HG03342 (cell line): Measurements from ENCODE around the gene STAP2.
"Not testable (repeated sequence)": the region's sequence is repeated elsewhere in the genome, so short reads cannot be mapped to it uniquely, and the experiment has no call there.

Experiments used
- ATAC-seq: cut with Tn5 transposase; IDR thresholded peaks from one replicate; pipeline ENCODE4 v1.9.1; 2021; ENCODE audit warnings: mild to moderate bottlenecking, moderate library complexity; ENCODE audit not compliant: unreplicated experiment

The STAP2 gene

GRCh38 chr19:4302243-4302640 lies 36.4 kb downstream of the STAP2 start, which contains the start of gene TMIGD2:
Gene TMIGD2, minus strand, starts transcription at chr19:4302389. Its CDS starts 4 bp downstream, at chr19:4302385.
- no peak for ATAC-seq

DNA sequence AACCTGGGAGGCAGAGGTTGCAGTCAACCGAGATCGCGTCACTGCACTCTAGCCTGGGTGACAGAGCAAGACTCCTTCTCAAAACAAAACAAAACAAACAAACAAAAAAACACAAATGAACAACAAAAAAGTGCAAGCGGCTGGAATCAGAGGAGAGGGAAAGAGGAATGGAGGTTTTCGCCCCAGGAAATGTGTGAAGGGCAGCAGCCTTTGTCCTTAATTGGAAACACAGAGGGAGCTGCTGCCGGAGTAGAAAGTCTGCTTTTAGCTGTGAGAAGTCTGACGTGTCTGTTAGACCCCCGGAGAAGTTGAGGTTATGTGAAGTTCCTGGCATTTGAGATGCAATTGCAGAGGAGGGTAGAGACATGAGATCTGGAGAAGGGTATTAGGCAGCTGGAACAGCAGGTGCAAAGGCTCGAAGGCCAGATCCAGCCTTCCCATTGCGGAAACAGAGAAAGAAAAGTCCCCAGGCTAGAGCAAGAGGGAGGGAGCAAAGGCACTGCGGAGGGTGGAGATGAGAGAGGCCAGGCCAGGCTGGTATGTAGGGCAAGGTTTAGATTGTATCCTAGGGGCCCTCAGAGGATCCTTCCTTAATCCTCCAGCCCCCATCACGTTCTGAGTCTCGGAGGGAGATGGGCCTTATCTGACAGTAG lies 36.9 kb downstream of the STAP2 start:
- ATAC-seq, result no peak

DNA sequence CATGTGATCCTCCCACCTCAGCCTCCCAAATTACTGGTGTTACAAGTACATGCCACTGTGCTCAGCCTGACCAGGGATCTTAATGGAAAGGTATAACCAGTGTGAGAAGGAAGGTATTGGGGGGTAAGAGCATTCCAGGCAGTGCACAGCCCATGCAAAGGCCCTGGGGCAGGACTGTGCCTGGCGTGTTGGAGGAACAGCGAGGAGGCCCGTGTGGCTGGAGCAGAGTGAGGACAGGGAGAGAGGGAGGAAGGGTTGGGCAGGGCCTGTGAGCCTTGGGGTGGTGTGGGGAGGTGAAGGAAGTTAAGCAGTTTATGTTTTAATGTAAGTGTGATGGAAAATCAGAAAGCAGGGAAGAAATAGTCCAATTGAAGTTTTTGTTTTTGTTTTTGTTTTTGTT lies 38.0 kb downstream of the STAP2 start:
- ATAC-seq, result no peak

GRCh38 chr19:4298810-4299550 lies 39.6 kb downstream of the STAP2 start:
- no peak for ATAC-seq

DNA sequence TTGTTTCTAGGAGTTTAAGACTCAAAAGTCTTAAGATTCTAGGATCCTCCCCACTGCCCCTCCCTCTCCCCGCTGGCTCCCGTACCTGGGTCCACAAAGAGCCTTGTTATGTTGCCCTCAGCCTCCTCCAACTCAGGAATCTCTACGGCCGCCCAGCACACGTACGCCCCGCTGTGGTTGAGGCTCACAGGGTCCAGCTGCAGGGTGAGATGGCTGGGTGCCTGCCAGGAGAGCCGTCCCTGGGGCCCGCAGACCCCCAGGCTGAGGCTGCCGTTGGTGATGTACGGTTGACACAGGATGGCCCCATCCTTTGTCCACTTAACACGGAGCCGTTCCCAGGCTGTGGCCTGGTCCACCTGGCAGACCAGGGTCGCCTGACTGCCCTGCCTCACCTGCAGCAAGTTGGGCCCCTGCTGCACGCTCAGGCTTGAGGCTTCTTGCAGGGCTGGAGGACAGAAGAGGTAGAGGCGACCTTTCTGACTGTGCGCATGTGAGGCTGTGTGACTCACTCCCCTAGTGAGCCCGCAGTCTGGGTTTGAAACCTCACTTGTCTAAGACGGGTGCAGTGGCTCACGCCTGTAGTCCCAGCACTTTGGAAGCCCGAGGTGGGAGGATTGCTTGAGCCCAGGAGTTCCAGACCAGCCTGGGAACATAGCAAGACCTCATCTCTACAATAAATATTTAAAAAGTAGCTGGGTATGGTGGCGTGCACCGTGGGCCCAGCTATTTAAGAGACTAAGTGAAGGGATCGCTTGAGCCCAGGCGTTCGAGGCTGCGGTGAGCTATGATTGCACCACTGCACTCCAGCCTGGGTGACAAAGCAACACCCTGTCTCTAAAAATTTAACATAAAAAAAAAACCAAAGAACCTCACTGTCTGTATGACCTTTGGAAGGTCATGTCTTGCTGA lies 40.5 kb downstream of the STAP2 start:
- no peak for ATAC-seq

- no peak for ATAC-seq
Observed at GRCh38 chr19:4295972-4296771, 42.5 kb downstream of the STAP2 start.

GRCh38 chr19:4294389-4294788 lies 44.2 kb downstream of the STAP2 start:
- no peak for ATAC-seq

DNA sequence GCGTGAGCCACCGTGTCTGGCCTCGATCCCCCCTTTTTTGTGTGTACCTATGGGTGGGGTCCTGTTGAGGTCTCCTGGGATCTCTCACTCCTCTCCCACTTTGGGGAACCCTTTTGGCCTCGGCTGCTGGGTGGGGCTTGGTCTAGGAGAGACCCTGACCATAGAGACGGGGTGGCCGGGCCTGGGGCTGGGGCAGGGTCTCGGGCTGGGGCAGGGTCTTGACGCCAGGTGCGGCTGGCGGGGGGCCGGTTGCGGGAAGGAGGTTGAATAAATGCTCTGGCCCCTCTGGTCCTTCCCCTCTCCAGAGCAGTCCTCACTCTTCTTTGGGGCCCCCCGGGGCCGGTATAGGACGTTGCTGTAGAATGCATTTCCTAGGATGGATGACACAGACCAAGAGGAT lies 46.1 kb downstream of the STAP2 start:
- no peak for ATAC-seq

GRCh38 chr19:4291184-4291732 lies 47.4 kb downstream of the STAP2 start:
- ATAC-seq, result no peak

DNA sequence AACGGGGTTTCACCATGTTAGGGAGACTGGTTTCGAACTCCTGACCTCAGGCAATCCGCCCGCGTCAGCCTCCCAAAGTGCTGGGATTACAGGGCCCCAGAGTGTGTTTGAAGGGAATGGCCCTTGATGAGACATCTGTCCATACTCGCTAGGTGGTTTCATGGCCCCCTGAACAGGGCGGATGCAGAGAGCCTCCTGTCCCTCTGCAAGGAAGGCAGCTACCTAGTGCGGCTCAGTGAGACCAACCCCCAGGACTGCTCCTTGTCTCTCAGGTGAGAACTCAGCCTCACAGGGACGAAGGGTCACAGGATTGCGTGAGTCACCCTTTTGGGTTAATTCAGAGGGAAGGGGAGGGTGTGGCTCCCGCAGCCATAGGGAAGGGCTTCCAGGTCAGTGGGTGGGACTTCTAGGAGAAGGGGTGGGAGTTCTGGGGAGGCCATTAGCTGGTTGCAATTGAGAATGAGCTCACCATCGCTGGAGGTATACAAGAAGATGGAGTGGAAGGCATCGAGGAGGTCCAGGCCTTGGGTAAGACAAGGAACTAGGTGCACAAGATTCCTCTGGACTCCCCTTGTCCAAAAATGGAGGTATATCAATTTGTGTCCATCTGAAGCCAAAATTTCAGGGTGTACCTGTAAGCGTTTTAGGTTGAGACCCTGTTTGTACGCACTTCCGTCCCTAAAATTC lies 50.4 kb downstream of the STAP2 start:
- ATAC-seq, result no peak

- ATAC-seq, result not testable (repeated sequence)
Observed at GRCh38 chr19:4286141-4286540, 52.5 kb downstream of the STAP2 start.

DNA sequence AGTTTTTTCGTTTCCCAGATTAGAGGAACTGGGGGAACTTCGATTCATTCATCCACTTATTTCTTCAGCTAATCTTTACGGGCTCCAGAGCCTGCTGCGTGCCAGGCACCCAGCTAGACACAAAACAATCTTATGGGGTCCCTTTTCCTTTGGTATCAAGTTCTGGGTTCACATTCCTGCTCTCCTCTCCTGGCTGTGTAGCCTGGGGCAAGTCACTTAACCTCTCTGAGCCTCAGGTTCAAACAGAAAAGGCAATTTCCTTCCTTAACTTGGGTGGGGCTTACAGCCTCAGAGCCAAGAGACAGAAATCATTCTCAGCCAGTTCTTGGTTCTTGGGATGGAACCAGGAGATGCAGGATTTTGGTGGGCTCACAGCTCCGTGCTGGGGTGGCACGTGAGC lies 53.7 kb downstream of the STAP2 start:
- ATAC-seq, result no peak

DNA sequence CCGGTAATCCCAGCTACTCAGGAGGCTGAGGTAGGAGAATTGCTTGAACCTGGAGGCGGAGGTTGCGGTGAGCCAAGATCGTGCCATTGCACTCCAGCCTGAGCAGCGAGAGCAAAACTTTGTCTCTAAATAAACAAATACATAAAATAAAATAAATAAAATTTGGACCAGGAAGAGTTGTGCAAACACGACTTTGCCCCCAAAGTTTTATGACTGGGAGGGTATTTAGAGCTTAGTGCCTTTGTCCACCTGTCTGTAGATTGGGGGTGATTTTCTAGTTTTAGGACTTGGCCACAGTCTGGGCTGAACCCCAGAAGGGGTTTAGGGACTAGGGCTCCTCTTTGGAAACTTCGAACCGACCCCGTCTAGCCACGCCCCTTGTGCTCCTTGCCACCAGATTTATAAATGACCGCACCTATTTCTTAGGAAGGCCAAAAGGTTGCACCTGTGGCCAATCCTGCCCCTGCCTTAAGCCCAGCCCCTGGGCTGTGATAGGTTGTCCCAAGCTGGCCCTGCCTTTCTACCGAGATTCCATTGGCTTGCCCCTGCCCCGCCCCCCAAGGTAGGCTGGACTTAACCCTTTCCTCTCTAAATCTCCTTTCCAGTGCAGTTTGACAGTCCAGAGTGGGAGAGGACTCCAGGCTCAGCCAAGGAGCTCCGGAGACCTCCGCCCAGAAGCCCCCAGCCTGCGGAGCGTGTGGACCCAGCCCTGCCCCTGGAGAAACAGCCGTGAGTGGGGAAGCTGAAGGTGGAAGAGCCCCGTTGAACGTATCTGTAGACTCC lies 54.3 kb downstream of the STAP2 start:
- ATAC-seq, result no peak

- no peak for ATAC-seq
Observed at GRCh38 chr19:4279530-4280422, 58.9 kb downstream of the STAP2 start.

GRCh38 chr19:4279267-4279529 lies 59.4 kb downstream of the STAP2 start:
- no peak for ATAC-seq

- ATAC-seq, result no peak
Observed at GRCh38 chr19:4278419-4279266, 60.0 kb downstream of the STAP2 start, which contains the start of gene SHD. Gene SHD, plus strand, starts transcription at chr19:4279266. Its CDS starts 798 bp downstream, at chr19:4280064.

GRCh38 chr19:4278010-4278409 lies 60.6 kb downstream of the STAP2 start:
- no peak for ATAC-seq
